ENCODE measurements around the gene TRMT6. TPM values are rescaled to one million over a fixed set of nuclear protein-coding genes. Genes with fewer than 3 reads are reported as not detected.

TRMT6 gene
- total and polyA plus RNA-seq, 10 of the 15 experiments (the other 5 are each of a cell fraction or from before 2014, with no cell fraction given) = 18.2 to 35.5 (median 22.6) TPM

DNA sequence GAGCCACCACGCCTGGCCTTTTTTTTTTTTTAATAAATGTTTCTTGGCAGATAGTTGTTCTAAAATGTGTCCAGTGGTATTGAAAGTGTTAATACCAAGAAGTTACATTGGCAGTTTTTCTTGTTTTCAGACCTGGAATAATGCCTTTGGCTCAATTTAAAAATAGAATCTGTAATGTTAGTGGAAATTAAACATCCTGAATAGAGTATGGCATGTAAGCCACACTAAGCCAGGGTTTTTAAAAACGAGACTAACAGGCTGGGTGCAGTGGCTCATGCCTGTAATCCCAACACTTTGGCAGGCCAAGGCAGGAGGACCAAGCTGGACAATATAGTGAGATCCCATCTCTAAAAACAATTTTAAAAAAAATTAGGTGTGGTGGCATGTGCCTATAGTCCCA is 25.4 kb upstream of the TRMT6 start:
- Histone ChIP-seq H3K27ac (ENCODE audit: control insufficient read depth, insufficient read depth) (no peak overlapping the region), H3K27me3 (replicated peaks in 1 of 2; ENCODE audit: control insufficient read depth in 2 of 2, insufficient read depth in 2 of 2, low read length in 1 of 2) (no peaks in the 10 kb centered on the region), H3K9me3 (replicated peaks; ENCODE audit: control insufficient read depth, insufficient read depth, low read length) (no peaks in the 10 kb centered on the region), H3K79me2 (ENCODE audit: control insufficient read depth, insufficient read depth, low read length) (no peaks in the 10 kb centered on the region), H3K36me3 (ENCODE audit: control insufficient read depth in 2 of 2, insufficient read depth in 2 of 2, low read length in 1 of 2) (peaks cover 4 to 29% of the 10 kb centered on the region in 2 experiments), H3K9ac (ENCODE audit: control insufficient read depth, insufficient read depth, low read length) (no peak overlapping the region), H3K4me1 (ENCODE audit: control insufficient read depth, insufficient read depth, low read length) (no peaks in the 10 kb centered on the region), H3K4me2 (ENCODE audit: control insufficient read depth, insufficient read depth) (no peak overlapping the region), H3K4me3 (no peak overlapping the region), H2AFZ (ENCODE audit: control insufficient read depth, low read depth, low read length) (no peak overlapping the region), H4K20me1 (ENCODE audit: control insufficient read depth, insufficient read depth) (no peaks in the 10 kb centered on the region)
- SMC1A ChIA-PET (ENCODE audit: uncharacterized antibody, unreplicated experiment) = no interaction called here
- CTCF ChIA-PET = no interaction called here
- POLR2A ChIA-PET = no interaction called here
- 100% methylated on average over 2 of the region's 2 CpGs for WGBS (ENCODE audit: insufficient coverage, insufficient replicate concordance, low lambda C conversion rate, missing lambda C conversion rate)
- DNase-seq (ENCODE audit: low read depth, low spot score) (no peak), FAIRE-seq (no peak), ATAC-seq (no peak)
- no TSS peak for BruUV-seq (replicated peaks)
- in situ Hi-C loops (cut with MboI) = no loop called here
- RAD21 ChIA-PET (ENCODE audit: unreplicated experiment) = no interaction called here
- intact Hi-C loops (cut with micrococcal nuclease; ENCODE audit: unreplicated experiment) = no loop called here
- TF ChIP-seq SREBF2 (IDR thresholded peaks at IDR 0.05; ENCODE audit: low read length) (no peak), NFYB (IDR thresholded peaks at IDR 0.05; ENCODE audit: insufficient read depth, low read depth, low read length) (no peak), EP300 (IDR thresholded peaks at IDR 0.05; ENCODE audit: borderline replicate concordance in 1 of 2, control insufficient read depth in 1 of 2, low read depth in 2 of 2, low read length in 2 of 2) (no peak), POLR2AphosphoS2 (IDR thresholded peaks at IDR 0.05; ENCODE audit: low read depth, low read length) (no peak), DPF2 (IDR thresholded peaks at IDR 0.05) (no peak), NBN (IDR thresholded peaks at IDR 0.05) (no peak), RCOR1 (conservative IDR thresholded peaks at IDR 0.05; ENCODE audit: low read depth, low read length) (no peak), TARDBP (IDR thresholded peaks at IDR 0.05; ENCODE audit: borderline replicate concordance) (no peak)
- TF ChIP-seq, protein P1, sequence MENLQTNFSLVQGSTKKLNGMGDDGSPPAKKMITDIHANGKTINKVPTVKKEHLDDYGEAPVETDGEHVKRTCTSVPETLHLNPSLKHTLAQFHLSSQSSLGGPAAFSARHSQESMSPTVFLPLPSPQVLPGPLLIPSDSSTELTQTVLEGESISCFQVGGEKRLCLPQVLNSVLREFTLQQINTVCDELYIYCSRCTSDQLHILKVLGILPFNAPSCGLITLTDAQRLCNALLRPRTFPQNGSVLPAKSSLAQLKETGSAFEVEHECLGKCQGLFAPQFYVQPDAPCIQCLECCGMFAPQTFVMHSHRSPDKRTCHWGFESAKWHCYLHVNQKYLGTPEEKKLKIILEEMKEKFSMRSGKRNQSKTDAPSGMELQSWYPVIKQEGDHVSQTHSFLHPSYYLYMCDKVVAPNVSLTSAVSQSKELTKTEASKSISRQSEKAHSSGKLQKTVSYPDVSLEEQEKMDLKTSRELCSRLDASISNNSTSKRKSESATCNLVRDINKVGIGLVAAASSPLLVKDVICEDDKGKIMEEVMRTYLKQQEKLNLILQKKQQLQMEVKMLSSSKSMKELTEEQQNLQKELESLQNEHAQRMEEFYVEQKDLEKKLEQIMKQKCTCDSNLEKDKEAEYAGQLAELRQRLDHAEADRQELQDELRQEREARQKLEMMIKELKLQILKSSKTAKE (IDR thresholded peaks at IDR 0.05; ENCODE audit: low read depth, poor library complexity, severe bottlenecking) = no peak
- TF ChIP-seq, protein P2, sequence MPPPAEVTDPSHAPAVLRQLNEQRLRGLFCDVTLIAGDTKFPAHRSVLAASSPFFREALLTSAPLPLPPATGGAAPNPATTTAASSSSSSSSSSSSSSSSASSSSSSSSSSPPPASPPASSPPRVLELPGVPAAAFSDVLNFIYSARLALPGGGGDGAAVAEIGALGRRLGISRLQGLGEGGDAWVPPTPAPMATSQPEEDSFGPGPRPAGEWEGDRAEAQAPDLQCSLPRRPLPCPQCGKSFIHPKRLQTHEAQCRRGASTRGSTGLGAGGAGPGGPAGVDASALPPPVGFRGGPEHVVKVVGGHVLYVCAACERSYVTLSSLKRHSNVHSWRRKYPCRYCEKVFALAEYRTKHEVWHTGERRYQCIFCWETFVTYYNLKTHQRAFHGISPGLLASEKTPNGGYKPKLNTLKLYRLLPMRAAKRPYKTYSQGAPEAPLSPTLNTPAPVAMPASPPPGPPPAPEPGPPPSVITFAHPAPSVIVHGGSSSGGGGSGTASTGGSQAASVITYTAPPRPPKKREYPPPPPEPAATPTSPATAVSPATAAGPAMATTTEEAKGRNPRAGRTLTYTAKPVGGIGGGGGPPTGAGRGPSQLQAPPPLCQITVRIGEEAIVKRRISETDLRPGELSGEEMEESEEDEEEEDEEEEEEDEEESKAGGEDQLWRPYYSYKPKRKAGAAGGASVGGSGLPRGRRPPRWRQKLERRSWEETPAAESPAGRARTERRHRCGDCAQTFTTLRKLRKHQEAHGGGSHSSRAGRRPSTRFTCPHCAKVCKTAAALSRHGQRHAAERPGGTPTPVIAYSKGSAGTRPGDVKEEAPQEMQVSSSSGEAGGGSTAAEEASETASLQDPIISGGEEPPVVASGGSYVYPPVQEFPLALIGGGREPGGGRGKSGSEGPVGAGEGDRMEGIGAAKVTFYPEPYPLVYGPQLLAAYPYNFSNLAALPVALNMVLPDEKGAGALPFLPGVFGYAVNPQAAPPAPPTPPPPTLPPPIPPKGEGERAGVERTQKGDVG (CRISPR knock-in tag; IDR thresholded peaks at IDR 0.05) = no peak
- TF ChIP-seq, protein P3, sequence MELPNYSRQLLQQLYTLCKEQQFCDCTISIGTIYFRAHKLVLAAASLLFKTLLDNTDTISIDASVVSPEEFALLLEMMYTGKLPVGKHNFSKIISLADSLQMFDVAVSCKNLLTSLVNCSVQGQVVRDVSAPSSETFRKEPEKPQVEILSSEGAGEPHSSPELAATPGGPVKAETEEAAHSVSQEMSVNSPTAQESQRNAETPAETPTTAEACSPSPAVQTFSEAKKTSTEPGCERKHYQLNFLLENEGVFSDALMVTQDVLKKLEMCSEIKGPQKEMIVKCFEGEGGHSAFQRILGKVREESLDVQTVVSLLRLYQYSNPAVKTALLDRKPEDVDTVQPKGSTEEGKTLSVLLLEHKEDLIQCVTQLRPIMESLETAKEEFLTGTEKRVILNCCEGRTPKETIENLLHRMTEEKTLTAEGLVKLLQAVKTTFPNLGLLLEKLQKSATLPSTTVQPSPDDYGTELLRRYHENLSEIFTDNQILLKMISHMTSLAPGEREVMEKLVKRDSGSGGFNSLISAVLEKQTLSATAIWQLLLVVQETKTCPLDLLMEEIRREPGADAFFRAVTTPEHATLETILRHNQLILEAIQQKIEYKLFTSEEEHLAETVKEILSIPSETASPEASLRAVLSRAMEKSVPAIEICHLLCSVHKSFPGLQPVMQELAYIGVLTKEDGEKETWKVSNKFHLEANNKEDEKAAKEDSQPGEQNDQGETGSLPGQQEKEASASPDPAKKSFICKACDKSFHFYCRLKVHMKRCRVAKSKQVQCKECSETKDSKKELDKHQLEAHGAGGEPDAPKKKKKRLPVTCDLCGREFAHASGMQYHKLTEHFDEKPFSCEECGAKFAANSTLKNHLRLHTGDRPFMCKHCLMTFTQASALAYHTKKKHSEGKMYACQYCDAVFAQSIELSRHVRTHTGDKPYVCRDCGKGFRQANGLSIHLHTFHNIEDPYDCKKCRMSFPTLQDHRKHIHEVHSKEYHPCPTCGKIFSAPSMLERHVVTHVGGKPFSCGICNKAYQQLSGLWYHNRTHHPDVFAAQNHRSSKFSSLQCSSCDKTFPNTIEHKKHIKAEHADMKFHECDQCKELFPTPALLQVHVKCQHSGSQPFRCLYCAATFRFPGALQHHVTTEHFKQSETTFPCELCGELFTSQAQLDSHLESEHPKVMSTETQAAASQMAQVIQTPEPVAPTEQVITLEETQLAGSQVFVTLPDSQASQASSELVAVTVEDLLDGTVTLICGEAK (IDR thresholded peaks at IDR 0.05; ENCODE audit: borderline replicate concordance) = no peak
- TF ChIP-seq, protein P4, sequence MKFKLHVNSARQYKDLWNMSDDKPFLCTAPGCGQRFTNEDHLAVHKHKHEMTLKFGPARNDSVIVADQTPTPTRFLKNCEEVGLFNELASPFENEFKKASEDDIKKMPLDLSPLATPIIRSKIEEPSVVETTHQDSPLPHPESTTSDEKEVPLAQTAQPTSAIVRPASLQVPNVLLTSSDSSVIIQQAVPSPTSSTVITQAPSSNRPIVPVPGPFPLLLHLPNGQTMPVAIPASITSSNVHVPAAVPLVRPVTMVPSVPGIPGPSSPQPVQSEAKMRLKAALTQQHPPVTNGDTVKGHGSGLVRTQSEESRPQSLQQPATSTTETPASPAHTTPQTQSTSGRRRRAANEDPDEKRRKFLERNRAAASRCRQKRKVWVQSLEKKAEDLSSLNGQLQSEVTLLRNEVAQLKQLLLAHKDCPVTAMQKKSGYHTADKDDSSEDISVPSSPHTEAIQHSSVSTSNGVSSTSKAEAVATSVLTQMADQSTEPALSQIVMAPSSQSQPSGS (IDR thresholded peaks at IDR 0.05; ENCODE audit: low read length) = no peak
- TF ChIP-seq, protein P5, sequence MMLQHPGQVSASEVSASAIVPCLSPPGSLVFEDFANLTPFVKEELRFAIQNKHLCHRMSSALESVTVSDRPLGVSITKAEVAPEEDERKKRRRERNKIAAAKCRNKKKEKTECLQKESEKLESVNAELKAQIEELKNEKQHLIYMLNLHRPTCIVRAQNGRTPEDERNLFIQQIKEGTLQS (IDR thresholded peaks at IDR 0.05; ENCODE audit: borderline replicate concordance, extremely low read depth, low read depth, low read length) = no peak

All from GM12878 (cell line).